ENCODE data around the gene NBEA.
"Not testable (repeated sequence)": the region's sequence is repeated elsewhere in the genome, so short reads cannot be mapped to it uniquely, and the experiment has no call there.

Gene NBEA

DNA sequence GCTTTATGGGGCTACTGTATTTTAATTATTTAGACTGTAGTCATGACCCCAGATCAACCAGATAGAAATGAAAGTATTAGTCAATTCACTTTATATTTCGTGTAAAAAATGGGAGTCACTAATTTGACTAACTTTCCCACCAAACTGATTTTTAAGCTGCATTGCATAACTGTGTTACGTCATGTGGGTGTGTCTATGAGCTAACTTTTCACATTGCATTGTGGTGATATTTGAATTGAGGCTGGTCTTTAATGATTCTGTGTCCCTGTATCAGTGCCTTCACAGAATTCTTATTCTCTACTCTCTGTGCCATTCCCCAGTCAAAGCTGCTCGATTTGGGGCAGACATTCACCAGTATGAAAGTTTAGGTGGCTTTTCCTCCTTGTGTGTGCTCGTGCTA, 707.1 kb downstream of the NBEA start:
- DNase-seq (ENCODE audit: low read depth in 2 of 2), result no peak

- DNase-seq (ENCODE audit: low read depth in 2 of 2), result no peak
Observed at GRCh38 chr13:35659796-35660195, 717.7 kb downstream of the NBEA start.

DNA sequence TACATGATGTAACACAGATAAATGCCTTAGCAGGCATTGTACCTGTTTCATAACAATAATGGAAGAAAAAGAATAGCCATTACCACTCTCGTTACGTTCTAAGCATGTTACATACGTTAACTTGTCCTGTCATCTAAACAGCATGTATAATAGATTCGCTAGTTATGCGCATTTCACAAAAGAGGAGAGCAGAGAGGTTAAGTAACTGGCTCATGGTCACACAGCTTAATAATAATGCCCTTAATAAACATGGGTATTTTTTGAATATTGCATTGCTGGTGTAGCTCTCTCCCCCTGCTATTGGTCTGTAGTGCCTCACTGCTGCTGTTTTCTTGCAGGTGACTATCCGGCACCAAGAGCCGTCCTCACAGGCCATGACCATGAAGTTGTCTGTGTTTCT, 722.7 kb downstream of the NBEA start:
- no peak for DNase-seq (ENCODE audit: low read depth in 2 of 2)

DNA sequence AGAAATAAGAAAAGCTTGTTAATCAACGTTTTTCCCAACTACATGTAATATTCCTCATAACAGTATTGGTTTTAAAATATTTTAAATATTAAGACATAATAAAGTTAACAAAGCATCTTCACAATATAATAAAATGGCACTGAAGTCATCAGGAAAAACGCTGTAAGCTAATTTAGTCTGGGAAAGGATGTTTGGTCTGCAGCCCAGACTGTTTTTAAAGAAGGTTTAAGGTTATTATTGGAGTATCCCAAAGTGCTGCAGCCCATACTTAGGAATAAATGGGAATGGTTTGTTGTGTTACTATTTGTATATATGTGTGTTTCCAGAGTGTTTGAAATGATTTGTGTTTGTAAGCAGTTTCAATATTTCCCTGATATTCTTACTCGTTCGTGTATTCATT, 727.3 kb downstream of the NBEA start:
- no peak for DNase-seq (ENCODE audit: low read depth in 2 of 2)

DNA sequence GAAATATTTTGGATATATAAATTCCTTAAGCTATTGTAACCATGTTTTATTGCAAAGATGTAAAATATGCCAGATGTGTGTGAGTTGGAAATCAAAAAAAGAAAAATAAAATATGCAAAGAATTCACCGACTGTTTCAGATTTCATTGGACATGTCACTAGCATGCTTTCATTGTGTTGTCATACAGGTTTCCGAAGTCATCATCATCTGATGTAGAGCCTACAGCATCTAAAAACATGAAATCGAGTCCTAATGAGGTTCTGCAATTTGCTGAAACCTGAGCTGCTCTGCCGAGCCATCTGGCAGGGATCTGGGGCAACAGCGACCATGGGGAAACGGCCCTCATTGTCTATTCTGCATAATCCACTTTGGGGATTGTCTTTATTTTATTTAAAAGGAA, 730.5 kb downstream of the NBEA start:
- DNase-seq (ENCODE audit: low read depth in 2 of 2), result no peak

DNA sequence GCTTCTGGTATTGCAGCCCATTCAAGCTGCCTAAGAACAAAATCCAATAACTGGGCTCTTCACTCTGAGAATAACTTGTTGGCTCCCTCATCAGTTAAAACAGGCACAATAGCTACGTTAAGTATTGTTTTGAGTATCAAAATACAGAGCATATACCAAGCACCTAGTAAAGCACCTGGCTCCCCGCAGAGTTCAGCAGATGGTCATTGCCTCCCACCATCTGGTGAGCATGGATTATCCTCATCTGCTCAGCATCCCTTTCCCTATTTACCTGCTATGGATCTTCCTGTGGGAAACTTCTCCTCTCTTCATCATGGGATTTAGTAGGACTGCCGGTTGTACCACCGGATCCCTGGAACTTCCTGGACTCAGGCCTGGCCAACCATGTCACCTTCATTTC, 733.6 kb downstream of the NBEA start:
- no peak for DNase-seq (ENCODE audit: low read depth in 2 of 2)

DNA sequence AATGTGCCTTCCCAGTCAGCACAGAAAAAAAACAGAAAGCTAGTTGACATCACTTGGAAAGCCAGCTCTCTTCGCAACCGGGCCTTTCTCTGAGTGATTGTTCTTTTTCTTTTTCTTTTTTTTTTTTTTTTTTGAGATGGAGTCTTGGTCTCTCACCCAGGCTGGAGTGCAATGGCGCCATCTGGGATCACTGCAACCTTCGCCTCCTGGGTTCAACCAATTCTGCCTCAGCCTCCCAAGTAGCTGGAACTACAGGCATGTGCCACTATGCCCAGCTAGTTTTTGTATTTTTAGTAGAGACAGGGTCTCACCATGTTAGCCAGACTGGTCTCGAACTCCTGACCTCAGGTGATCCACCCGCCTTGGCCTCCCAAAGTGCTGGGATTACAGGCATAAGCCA, 735.8 kb downstream of the NBEA start:
- DNase-seq (ENCODE audit: low read depth in 2 of 2), result not testable (repeated sequence)

DNA sequence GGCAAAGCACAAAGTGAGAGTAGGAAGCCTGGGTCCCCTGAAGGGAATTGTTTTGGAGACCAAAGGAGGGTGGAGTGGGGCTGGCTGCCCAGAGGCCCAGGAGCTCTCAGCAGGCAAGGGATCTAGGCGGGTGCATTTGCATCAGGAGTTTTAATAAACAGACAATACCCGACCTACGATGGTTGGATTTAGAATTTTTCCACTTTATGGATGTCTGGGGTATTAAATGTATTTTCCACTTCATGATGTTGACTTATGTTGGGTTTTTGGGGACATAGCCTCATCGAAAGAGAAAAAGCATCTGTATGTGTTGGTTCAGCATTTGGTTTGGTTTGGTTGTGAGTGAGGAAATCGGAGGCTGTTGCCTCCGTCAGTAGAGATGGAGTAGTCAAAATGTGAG, 739.6 kb downstream of the NBEA start:
- no peak for DNase-seq (ENCODE audit: low read depth in 2 of 2)

DNA sequence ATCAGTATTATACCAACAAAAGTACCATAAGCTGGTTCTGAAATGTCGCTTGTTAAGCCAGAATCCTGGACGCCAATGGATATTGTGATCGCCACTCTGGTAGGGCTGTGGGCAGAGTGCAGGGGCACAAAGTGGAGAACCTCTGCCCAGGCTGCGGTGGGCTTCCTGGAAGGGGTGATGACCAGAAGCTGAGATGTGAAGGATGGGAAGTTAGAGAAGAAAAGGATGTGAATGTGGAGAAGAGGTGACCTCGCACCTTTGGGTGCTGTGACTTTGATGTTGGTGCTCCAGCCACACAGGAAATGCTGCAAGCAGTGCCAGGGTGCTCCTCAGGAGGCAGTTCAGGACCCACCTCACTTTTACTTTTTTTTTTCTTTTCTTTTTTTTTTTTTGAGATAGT, 742.4 kb downstream of the NBEA start:
- no peak for DNase-seq (ENCODE audit: low read depth in 2 of 2)

DNA sequence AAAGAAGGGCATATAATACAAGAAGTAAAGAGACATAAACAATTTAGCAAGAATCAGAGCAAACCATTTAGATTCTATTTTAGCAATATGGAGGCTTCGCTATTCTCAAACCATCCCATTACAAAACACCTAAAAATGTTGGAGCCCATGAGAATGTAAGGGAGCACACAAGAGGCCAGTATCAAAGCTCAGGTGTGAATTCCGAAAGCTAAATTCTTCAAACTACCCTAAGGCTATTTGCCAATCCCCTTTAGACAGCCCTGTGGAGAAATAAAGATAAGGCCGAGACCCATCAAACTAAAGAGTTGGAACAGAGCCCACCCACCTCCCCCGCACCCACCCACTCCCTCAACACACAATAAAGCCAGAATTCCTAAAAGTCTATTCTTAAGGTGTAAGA, 745.3 kb downstream of the NBEA start:
- no peak for DNase-seq (ENCODE audit: low read depth in 2 of 2)

GRCh38 chr13:35690581-35691207, 748.6 kb downstream of the NBEA start:
- no peak for DNase-seq (ENCODE audit: low read depth in 2 of 2)

DNA sequence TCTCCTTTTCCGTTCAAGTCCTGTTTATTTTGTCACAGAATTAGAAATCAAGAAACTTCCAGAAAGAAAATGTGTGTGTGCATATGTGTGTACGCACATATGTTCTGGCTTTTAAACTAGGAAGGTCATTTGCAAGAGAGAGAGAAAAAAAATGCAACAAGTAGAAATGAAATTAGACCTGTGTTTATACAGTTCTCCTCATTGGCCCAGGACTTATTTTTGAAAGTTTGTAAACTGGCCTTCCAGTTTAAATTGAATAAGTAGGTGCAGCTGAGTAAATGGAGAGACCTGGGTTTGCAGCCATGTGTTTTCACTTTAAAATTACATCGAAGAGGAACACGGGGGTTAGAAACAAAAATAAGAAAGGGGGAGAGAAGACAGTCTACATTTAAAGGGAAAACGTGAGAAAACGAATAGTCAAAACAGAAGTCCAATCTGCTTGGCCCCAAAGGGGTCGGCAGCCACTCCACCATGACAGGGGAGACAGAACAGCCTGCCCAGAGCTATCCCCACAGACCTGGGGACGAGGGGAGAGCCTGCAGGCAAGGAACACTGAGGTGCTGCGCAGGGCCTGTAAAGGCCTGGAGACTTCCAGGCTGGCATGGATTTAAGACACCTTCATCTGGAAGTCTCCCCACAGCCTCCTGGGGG, 751.2 kb downstream of the NBEA start:
- no peak for DNase-seq (ENCODE audit: low read depth in 2 of 2)

DNA sequence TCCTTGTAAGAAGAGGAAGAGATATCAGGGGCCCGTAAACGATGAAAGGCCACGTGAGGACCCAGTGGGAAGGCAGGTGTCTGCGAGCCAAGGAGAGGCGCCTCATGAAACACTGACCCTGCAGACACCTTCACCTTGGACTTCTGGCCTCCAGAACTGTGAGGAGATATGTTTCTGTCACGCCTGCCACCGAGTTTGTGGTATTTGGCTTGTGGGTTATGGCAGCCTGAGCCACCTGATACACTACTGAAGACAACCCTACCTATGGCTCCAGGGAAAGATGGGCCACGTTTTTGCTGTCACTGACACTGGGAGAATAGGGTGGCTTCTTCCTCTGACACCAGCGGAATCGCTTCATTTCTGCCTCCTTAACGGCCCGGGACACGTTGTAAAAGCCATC, 752.0 kb downstream of the NBEA start:
- DNase-seq (ENCODE audit: low read depth in 2 of 2), result no peak

- no peak for DNase-seq (ENCODE audit: low read depth in 2 of 2)
Observed at GRCh38 chr13:35694549-35695447, 752.7 kb downstream of the NBEA start.

DNA sequence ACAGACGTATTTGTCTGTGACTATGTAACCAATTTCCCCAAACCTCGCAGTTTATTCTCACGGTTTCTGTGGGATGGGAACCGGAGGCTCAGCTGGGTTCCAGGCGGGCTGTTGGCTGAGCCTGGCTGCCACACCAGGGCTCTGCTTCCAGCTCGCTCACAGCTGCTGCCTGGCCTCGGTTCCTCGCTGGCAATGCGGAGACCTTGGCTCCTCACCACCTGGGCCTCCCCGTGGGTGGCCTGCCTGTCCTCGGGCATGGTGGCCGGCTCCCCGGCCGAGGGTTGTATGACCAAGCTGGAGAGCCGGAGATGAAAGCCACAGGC, 753.3 kb downstream of the NBEA start:
- DNase-seq (ENCODE audit: low read depth in 2 of 2), result no peak

GRCh38 chr13:35697186-35697730, 755.2 kb downstream of the NBEA start:
- DNase-seq (ENCODE audit: low read depth in 2 of 2), result no peak

DNA sequence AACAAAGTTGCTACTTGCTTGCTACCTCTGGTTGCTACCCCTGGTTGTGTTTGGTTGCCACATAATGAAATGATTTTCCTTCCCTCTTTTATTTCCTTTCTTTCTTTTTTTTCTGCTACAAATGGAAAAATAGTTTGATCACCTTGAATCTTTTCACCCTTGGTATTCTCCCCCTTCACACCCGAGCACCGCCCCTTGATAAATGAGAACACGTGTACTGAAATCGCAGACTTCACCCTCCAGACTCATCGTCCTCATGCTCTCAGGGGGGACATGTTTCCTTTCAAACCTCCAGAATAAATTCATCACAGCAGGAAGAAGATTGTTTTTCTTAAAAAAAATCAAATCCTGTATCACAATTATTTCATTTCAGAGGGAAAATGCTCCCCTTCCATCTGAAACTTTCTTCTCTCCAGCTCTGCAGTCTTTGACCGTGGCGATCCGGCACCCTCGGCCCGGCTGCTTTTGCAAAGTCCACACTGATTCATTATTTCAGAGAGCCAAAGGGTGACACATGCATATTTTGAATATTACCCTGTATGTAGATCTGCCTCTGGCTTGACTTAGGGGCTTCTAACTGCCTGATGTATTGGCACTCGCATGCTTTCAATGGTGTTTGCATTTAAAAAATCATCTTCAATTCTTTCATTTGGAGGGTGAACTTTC, 757.0 kb downstream of the NBEA start:
- DNase-seq (ENCODE audit: low read depth in 2 of 2), result no peak

DNA sequence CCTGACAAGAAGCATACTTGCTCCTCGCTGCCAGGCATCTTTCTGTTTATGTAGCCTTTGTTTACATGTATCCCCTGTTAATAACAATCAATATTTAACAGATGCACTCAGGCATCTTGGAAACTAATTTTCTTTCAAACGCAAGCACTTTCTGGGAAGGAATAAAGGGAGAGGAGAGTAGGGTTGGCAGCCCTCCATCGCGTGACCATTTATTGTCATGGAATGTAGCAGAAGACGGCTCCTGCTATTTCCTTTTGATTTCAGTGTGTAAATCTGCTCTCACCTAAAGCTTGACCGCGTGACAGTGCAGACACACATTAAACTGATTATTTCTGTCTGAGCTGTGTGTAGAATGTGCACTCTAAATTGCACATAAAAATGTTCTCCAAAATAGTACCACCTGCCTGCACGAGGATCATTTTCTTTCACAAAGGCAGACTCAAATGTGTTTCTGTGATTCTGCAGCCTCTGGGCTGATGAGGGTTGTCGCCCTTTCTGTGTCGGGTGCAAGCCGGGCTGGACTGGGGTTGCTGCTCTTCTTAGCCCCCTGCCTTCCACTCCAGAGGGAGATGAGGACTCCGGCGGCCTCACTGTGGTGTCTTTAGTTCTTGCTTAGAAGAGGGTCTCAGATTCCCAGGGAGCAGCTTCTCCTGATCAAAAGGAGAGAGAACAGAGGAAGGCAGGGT, 757.9 kb downstream of the NBEA start:
- no peak for DNase-seq (ENCODE audit: low read depth in 2 of 2)

GRCh38 chr13:35700671-35701070, 758.6 kb downstream of the NBEA start:
- DNase-seq (ENCODE audit: low read depth in 2 of 2), result no peak

GRCh38 chr13:35702316-35702715, 760.2 kb downstream of the NBEA start:
- DNase-seq (ENCODE audit: low read depth in 2 of 2), result no peak

GRCh38 chr13:35703061-35703460, 761.0 kb downstream of the NBEA start:
- DNase-seq (ENCODE audit: low read depth in 2 of 2), result no peak

DNA sequence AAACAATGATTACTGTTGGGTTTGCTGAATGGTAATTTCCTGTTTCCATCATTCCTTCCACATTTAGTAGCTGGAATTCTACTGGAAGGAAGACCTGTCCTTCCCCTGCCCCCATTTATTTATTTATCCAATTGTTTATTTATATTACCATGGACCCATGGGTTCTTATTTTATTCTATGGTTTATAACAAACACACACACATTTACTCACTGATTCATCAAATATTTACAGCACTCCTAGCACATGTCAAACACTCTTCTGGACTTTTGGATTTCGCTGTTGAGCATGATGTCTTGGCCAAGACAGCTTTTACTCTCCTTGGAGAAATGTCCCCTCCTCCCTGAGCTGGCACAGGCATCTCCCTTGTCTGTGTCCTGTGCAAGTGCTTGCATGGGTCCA, 762.3 kb downstream of the NBEA start:
- DNase-seq (ENCODE audit: low read depth in 2 of 2), result no peak

All from activated CD8-positive, alpha-beta memory T cell treated with anti-CD3 and anti-CD28 coated beads for 4 hours (primary cell).